HG03432 (cell line): Measurements from ENCODE around the gene CSNK1A1.
A peak's percentile ranks its signal among the peaks of the same experiment; 100 is the strongest.
"Not testable (repeated sequence)": the region's sequence is repeated elsewhere in the genome, so short reads cannot be mapped to it uniquely, and the experiment has no call there.

Experiments used
- ATAC-seq: cut with Tn5 transposase; IDR thresholded peaks from one replicate; pipeline ENCODE4 v1.9.1; 2021; ENCODE audit warnings: mild to moderate bottlenecking, moderate library complexity; ENCODE audit not compliant: unreplicated experiment

Gene CSNK1A1

GRCh38 chr5:149551227-149552037 is at the start of gene CSNK1A1:
CSNK1A1 (minus strand) TSS chr5:149551439; CDS start chr5:149550964, 475 bp downstream.
- peak; percentile 93 for ATAC-seq

GRCh38 chr5:149600932-149601331 is 49.7 kb upstream of the CSNK1A1 start:
- no peak for ATAC-seq

- no peak for ATAC-seq
Observed at GRCh38 chr5:149599375-149599774, 48.1 kb upstream of the CSNK1A1 start.

- ATAC-seq, result no peak
Observed at GRCh38 chr5:149598966-149599365, 47.7 kb upstream of the CSNK1A1 start.

- not testable (repeated sequence) for ATAC-seq
Observed at GRCh38 chr5:149598234-149598633, 47.0 kb upstream of the CSNK1A1 start.

GRCh38 chr5:149597618-149598017 is 46.4 kb upstream of the CSNK1A1 start:
- no peak for ATAC-seq

- ATAC-seq, result no peak
Observed at GRCh38 chr5:149596712-149597111, 45.5 kb upstream of the CSNK1A1 start.

- not testable (repeated sequence) for ATAC-seq
Observed at GRCh38 chr5:149595105-149595504, 43.9 kb upstream of the CSNK1A1 start.

- ATAC-seq, result no peak
Observed at GRCh38 chr5:149594206-149594895, 43.1 kb upstream of the CSNK1A1 start.

- ATAC-seq, result no peak
Observed at GRCh38 chr5:149593370-149593769, 42.1 kb upstream of the CSNK1A1 start.

- no peak for ATAC-seq
Observed at GRCh38 chr5:149588936-149589335, 37.7 kb upstream of the CSNK1A1 start.

- no peak for ATAC-seq
Observed at GRCh38 chr5:149586708-149587318, 35.6 kb upstream of the CSNK1A1 start.

- no peak for ATAC-seq
Observed at GRCh38 chr5:149585910-149586309, 34.7 kb upstream of the CSNK1A1 start.

GRCh38 chr5:149584121-149584520 is 32.9 kb upstream of the CSNK1A1 start:
- no peak for ATAC-seq

GRCh38 chr5:149583394-149583793 is 32.2 kb upstream of the CSNK1A1 start:
- no peak for ATAC-seq

- no peak for ATAC-seq
Observed at GRCh38 chr5:149581931-149582768, 30.9 kb upstream of the CSNK1A1 start.

- ATAC-seq, result no peak
Observed at GRCh38 chr5:149581192-149581861, 30.1 kb upstream of the CSNK1A1 start, which contains the start of gene ARHGEF37. ARHGEF37 (plus strand) TSS chr5:149581498; CDS start chr5:149597770, 16,272 bp downstream.

GRCh38 chr5:149580808-149581191 is 29.6 kb upstream of the CSNK1A1 start:
- no peak for ATAC-seq

GRCh38 chr5:149578896-149579295 is 27.7 kb upstream of the CSNK1A1 start:
- ATAC-seq, result no peak

GRCh38 chr5:149576021-149576420 is 24.8 kb upstream of the CSNK1A1 start:
- ATAC-seq, result no peak
